SHP77 treated with DMSO at 0.1 percent for 48 hours (cell line): ENCODE data around the gene FCGR3B.
A peak's percentile ranks its signal among the peaks of the same experiment; 100 is the strongest.
"Not testable (repeated sequence)": the region's sequence is repeated elsewhere in the genome, so short reads cannot be mapped to it uniquely, and the experiment has no call there.

ENCODE experiments used
- DNase-seq: peaks from one replicate; lab custom pipeline; 2025; lab: John Stamatoyannopoulos, UW

FCGR3B gene

DNA sequence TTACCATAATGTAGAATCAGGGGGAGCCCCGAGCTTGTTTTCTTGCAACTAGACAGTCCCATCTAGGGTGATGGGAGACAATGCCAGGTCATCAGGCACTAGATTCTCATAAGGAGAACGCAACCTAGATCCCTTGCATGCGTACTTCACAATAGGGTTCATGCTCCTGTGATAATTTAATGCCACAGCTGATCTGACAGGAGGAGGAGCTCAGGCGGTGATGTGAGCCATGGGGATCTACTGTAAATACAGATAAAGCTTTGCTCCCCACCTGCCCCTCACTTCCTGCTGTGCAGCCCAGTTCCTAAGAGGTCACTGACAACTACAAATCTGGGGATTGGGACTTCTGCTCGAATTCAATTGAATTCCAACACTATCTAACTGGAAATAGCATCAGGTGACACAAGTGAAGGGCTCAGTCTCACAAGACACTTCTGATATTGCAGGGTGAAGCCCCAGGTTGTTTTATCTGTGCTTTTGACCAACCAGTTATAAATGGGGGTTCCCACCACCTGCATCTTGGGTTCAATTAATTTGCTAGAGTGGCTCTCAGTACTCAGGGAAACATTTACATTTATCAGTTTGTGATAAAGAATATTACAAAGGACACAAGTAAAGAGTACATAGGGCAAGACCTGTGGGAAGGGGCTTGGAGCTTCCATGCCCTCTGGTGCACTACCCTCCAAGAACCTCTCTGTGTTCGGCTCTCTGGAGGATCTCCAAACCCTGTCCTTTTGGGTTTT is 7.4 kb upstream of the FCGR3B start:
- not testable (repeated sequence) for DNase-seq

GRCh38 chr1:161636976-161637375 is 6.0 kb upstream of the FCGR3B start:
- not testable (repeated sequence) for DNase-seq

DNA sequence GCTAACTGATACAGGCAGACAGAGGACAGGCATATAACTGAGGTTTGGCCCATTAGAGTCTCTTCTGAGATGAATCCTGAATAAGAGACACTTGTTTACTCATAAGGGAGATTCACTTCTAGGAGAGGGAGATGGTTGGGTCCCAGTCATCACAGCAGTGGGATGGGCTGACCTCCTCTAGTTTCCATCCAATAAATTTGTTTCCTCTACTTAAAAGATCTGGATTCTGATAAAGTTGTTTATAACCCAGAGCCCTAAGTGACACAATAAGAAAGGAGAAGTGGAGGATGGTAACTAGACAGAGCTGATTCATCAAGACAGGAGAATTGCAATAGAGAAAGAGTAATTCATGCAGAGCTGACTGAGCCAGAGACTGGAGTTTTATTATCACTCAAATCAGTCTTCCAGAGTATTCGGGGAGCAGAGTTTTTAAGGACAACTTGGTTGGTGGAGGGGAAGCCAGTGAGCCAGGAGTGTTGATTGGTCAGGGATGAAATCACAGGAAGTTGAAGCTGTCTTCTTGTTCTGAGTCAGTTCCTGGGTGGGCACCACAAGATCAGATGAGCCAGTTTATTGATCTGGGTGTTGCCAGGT is 5.3 kb upstream of the FCGR3B start:
- not testable (repeated sequence) for DNase-seq

DNA sequence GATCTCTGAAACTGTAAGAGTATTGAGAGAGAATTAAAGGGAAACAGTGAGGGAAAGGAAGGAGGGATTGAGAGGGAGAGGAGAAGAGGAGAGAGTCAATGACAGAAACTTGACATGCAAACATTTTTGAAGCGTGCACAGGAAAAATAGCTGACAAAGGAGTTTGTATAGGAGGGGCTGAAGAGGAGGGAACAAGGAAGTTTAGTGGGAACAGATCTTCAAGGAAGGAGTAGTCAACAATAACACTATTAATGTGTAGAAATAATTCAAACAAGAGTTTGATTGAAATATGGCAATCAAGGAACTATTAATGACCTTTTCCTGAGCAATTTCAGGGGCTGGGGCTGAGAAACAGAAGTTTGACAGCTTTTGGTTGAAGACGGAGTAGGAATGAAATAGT is 4.0 kb upstream of the FCGR3B start:
- DNase-seq = not testable (repeated sequence)

GRCh38 chr1:161630128-161630742 is 741 bp downstream of the FCGR3B start:
- DNase-seq = not testable (repeated sequence)

DNA sequence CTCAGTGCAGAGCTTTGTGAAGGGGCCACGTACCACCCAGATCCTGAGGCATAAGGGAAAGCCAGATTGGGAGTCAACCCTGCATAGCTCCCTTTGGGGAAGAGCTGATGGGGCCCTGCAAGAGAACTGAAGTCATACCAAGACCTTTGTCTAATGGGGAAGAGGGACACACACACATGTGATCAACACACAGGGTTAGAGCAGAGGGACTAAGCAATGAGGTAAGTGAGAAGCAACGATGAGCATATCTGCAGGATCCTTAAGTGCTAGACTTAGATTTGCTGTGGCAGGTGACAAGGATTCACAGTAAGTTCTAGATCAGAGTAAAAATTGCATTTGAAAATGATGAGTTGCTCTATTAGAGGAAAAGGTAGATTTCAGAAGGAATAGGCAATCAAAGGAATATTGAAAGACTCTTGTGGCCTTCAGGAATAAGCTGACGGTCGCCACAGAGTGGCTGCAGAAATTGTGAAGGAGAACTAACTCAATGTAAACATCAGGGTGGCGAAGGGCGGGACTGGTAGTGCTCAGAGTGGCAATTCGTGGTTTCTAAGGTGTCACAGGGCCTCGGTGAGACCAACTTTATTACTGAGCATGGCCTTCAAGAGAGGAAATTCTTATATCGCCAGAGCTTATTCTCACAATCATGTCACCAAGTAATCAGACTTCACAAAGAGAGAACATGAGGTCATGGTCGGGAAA is 4.4 kb downstream of the FCGR3B start:
- not testable (repeated sequence) for DNase-seq

DNA sequence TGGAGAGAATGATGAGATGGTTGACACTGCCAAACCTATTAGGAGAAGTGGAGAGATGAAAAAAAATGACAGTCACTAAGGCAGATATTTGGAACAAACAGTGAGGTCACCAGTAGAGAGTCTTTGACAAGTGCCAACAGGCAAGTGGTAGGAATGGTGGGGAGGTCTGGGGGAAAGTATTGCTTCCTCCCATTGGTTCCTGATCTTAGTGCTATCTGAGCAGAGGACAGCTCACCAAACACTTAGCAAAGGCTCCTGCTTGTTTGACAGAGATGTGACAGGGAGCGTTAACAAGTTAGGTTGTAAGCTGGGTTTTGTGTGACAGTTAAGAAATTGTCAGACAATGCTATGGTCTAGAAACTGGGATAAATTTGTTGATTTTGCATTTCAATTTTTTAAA is 6.4 kb downstream of the FCGR3B start:
- DNase-seq = not testable (repeated sequence)

GRCh38 chr1:161623401-161624051 is 7.5 kb downstream of the FCGR3B start:
- not testable (repeated sequence) for DNase-seq

- DNase-seq = not testable (repeated sequence)
Measured at GRCh38 chr1:161622054-161622453, 8.9 kb downstream of the FCGR3B start.

DNA sequence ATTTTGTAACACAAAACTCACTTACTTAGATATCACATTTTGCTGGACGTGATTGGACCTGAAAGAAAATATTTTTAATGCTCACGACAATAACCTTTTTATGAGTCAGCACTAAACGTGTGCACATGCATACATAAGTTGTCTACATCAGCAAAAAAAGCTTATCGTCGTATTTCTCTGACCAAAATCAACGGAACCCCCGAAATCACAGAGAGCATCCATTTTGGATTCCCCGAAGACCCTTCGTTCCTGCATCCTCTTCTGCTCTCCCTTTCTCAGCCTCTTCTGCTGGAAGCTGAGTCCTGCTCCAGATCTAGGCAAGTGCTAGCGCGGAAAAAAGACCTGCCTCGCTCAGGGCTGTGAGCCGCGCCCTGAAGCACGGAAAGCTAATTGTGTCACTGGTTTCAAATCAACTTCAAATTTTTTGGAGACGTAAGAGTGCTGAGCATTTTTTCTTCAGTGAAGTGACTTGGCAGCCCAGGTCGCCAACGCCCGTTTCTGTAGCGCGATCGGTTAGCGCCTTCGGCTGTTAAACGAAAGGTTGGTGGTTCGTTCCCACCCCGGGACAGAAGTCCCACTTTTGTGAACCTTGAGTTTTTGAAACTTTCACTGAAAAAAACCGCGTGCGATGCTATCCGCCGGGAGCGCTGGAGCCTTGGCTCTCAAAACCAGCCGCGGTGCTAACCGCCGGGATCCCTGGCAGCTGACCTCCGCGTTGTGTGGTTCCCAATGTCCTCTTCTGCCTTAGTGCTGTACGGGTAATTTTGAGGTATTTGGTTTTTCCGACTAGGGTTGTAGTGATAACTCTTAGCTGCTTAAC is 9.6 kb downstream of the FCGR3B start:
- DNase-seq = not testable (repeated sequence)

- DNase-seq = not testable (repeated sequence)
Measured at GRCh38 chr1:161620399-161620798, 10.6 kb downstream of the FCGR3B start.

DNA sequence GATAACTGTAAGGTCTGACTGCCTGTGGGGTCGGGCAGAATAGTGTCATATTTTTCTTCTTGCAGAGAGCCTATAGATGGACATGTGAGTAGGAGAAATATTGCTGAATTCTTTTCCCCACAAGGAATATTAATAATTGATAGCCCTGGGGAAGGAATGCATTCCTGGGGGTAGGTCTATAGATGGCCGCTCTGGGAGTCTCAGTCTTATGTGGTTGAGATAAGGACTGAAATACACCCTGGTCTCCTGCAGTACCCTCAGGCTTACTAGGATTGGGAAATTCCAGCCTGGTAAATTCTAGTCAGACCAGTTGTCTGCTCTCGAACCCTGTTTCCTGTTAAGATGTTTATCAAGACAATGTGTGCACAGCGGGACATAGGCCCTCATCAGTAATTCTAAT is 12.5 kb downstream of the FCGR3B start:
- DNase-seq = not testable (repeated sequence)

DNA sequence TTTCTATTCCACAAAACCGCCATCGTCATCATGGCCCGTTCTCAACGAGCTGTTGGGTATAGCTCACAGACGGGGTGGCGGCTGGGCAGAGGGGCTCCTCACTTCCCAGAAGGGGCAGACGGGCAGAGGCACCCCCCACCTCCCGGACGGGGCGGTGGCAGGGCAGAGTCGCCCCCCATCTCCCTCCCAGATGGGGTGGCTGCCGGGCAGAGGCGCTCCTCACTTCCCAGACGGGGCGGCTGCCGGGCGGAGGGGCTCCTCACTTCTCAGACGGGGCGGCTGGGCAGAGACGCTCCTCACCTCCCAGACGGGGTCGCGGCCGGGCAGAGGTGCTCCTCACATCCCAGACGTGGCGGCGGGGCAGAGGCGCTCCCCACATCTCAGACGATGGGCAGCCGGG is 14.6 kb downstream of the FCGR3B start:
- not testable (repeated sequence) for DNase-seq

- DNase-seq = not testable (repeated sequence)
Measured at GRCh38 chr1:161613142-161613514, 17.8 kb downstream of the FCGR3B start.

DNA sequence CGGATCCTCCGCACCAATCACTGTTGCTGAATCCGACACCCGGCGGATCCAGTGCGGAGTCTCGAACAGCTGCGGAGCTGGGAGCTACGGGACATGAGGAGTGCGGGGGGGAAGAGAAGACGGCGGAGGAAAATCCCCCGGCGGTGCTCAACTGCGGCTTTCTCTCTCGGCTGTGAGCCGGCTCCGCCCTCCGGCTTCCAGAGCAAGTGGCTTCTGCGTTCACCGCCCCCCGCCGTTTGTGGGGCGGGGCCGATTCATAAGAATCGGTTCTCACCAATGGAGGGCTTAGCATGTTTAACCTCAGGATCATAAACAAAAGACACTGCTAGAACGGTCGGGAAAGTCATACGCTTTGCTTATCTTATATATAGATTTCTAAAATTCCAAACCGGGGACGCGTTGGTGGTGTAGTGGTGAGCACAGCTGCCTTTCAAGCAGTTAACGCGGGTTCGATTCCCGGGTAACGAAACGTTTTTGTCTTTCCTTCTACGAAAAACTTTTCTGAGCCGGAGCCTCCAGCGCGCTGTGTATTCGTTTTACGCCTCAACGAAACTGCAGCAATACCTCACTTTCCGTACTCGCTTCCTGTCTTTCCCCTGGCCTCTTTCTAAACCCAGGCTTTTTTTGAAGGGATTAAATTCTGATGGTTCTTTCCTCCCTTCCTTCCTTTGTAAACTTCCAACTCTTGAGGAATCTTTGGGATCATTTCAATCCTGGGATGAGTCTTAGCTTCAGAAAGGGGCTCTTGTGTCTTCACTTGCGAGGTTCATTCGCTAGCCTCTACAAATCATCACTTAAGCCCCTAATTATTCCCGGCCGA is 18.4 kb downstream of the FCGR3B start:
- peak; percentile 78 for DNase-seq

GRCh38 chr1:161611866-161612321 is 19.1 kb downstream of the FCGR3B start:
- not testable (repeated sequence) for DNase-seq

DNA sequence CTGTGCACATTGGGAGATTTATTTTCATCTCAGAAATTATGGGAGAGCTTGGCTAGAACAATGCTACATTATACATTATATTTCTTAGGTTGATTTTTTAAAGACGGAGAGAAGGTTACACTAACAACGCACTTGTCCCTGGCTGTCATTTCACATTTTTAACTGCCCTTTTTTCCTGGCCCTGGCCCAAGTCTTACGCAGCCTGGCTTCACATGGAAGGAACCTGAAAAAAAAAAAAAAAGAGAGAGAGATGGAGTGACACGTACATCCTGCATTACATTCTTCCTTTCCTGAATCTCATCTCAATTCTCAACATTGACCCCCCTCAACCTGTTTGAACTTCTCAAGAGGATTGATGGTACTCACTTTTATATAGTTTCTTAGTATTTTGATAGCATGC is 20.8 kb downstream of the FCGR3B start:
- not testable (repeated sequence) for DNase-seq

DNA sequence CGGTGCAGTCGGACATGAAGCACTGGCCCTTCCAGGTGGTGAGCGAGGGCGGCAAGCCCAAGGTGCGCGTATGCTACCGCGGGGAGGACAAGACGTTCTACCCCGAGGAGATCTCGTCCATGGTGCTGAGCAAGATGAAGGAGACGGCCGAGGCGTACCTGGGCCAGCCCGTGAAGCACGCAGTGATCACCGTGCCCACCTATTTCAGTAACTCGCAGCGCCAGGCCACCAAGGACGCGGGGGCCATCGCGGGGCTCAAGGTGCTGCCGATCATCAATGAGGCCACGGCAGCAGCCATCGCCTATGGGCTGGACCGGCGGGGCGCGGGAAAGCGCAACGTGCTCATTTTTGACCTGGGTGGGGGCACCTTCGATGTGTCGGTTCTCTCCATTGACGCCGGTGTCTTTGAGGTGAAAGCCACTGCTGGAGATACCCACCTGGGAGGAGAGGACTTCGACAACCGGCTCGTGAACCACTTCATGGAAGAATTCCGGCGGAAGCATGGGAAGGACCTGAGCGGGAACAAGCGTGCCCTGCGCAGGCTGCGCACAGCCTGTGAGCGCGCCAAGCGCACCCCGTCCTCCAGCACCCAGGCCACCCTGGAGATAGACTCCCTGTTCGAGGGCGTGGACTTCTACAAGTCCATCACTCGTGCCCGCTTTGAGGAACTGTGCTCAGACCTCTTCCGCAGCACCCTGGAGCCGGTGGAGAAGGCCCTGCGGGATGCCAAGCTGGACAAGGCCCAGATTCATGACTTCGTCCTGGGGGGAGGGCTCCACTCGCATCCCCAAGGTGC is 24.2 kb downstream of the FCGR3B start:
- DNase-seq = not testable (repeated sequence)
